A549 (cell line): ENCODE data around the gene BTBD2. TPM values are rescaled to one million over a fixed set of nuclear protein-coding genes. Genes with fewer than 3 reads are reported as not detected.

Experiments used
- ATAC-seq, 2 experiments: fragments of 200-7000 bp in 1 of 2; fragments of >200 bp in 1 of 2; cut with Nextera tagmentation in 1 of 2; cut with Tn5 transposase in 1 of 2; 3 replicates each; pipeline versions ENCODE4 v1.8.0 to v1.9.1; 2018 to 2020; ENCODE audit warnings: mild to moderate bottlenecking in 1 of 2, moderate library complexity in 1 of 2
- CTCF ChIA-PET: fragments of 300-600 bp; sonication (Branson Sonifier 250); formaldehyde crosslinking; extraction: SDS; loops from one replicate; lab custom pipeline; 2021; ENCODE audit warnings: antibody characterized with exemption, inconsistent platforms; lab: Yijun Ruan, JAX
- POLR2A ChIA-PET: fragments of 350-600 bp; formaldehyde crosslinking; extraction: SDS; loops from one replicate; lab custom pipeline; 2021; ENCODE audit warnings: antibody characterized with exemption, inconsistent platforms; lab: Yijun Ruan, JAX
- DNase-seq, 2 experiments: peaks; one replicate each; pipeline versions ENCODE4 v3.0.0 to v3.0.0-alpha.2; 2011 to 2016; ENCODE audit warnings: low read depth in 1 of 2, low spot score in 1 of 2
- FAIRE-seq: peaks from 2 replicates; lab custom pipeline; 2011; peaks lifted over from hg19 to GRCh38; lab: Jason Lieb, UNC
- H3K27ac ChIP-seq, 2 experiments: fragments of >200 bp; sonication (Bioruptor Twin); formaldehyde crosslinking; 3 replicates each; pipeline ENCODE4 v1.5.1; 2016 to 2017
- H3K4me1 ChIP-seq: fragments of >200 bp; sonication (Bioruptor Twin); formaldehyde crosslinking; 3 replicates; pipeline ENCODE4 v1.6.1; 2016
- H3K4me2 ChIP-seq: fragments of >200 bp; sonication (Bioruptor Twin); formaldehyde crosslinking; 3 replicates; pipeline ENCODE4 v1.6.1; 2016
- H3K4me3 ChIP-seq: fragments of >200 bp; sonication (Bioruptor Twin); formaldehyde crosslinking; 3 replicates; pipeline ENCODE4 v1.5.1; 2016
- H3K9me3 ChIP-seq: fragments of >200 bp; sonication (Bioruptor Twin); formaldehyde crosslinking; 3 replicates; pipeline ENCODE4 v1.6.1; 2016
- CBX2 ChIP-seq: fragments of 200-600 bp; sonication (generic); IDR thresholded peaks from 2 replicates; pipeline ENCODE4 v1.6.1; 2016; ENCODE audit warnings: low read depth, mild to moderate bottlenecking, borderline replicate concordance
- CEBPB ChIP-seq, 2 experiments: fragments of >200 bp in 1 of 2; sonication (Bioruptor Twin) in 1 of 2; formaldehyde crosslinking in 1 of 2; IDR thresholded peaks; 2 replicates each; pipeline ENCODE4 v1.6.1; 2012 to 2016
- CHD4 ChIP-seq: fragments of 200-600 bp; sonication (generic); IDR thresholded peaks from 2 replicates; pipeline ENCODE4 v1.6.1; 2016; ENCODE audit warnings: antibody characterized with exemption, mild to moderate bottlenecking, borderline replicate concordance
- EP300 ChIP-seq, 2 experiments: fragments of >200 bp; sonication (Bioruptor Twin); formaldehyde crosslinking; IDR thresholded peaks; 2 replicates in 1 of 2; 3 replicates in 1 of 2; pipeline ENCODE4 v1.6.1; 2016 to 2017
- FOSL2 ChIP-seq, 2 experiments: fragments of 450-650 bp in 1 of 2; fragments of >200 bp in 1 of 2; sonication (Bioruptor Twin) in 1 of 2; formaldehyde crosslinking; IDR thresholded peaks; 2 replicates each; pipeline versions ENCODE4 v1.5.0 to v1.6.1; 2016 to 2020; ENCODE audit warnings: mild to moderate bottlenecking in 1 of 2, moderate library complexity in 1 of 2
- JUN ChIP-seq, 2 experiments: fragments of >200 bp; sonication (Bioruptor Twin); formaldehyde crosslinking; IDR thresholded peaks; 2 replicates in 1 of 2; 3 replicates in 1 of 2; pipeline ENCODE4 v1.6.1; 2016 to 2017
- MAFK ChIP-seq: fragments of 450-650 bp; IDR thresholded peaks from 2 replicates; pipeline ENCODE4 v1.6.1; 2014; ENCODE audit not compliant: partially characterized antibody
- NFE2L2 ChIP-seq: fragments of 150-350 bp; conservative IDR thresholded peaks from 2 replicates; pipeline ENCODE4 v1.6.1; 2014; ENCODE audit warnings: low read length
- POLR2A ChIP-seq: IDR thresholded peaks from 2 replicates; pipeline ENCODE4 v1.6.1; 2012; ENCODE audit warnings: mild to moderate bottlenecking, low read length
- RCOR1 ChIP-seq: fragments of 150-350 bp; IDR thresholded peaks from 2 replicates; pipeline ENCODE4 v1.6.1; 2014; ENCODE audit warnings: antibody characterized with exemption, low read length, low read depth
- RFX5 ChIP-seq: fragments of 450-650 bp; IDR thresholded peaks from 2 replicates; pipeline ENCODE4 v1.7.1; 2014; ENCODE audit warnings: antibody characterized with exemption, mild to moderate bottlenecking, moderate library complexity
- SMC3 ChIP-seq: fragments of >200 bp; sonication (Bioruptor Twin); formaldehyde crosslinking; IDR thresholded peaks from 3 replicates; pipeline ENCODE4 v1.6.1; 2018; ENCODE audit warnings: inconsistent platforms
- SREBF2 ChIP-seq: fragments of 450-650 bp; IDR thresholded peaks from 2 replicates; pipeline ENCODE4 v1.6.1; 2014; ENCODE audit warnings: mild to moderate bottlenecking, moderate library complexity
- ZC3H11A ChIP-seq: fragments of 450-650 bp; IDR thresholded peaks from 2 replicates; pipeline ENCODE4 v1.6.1; 2014; ENCODE audit warnings: antibody characterized with exemption, mild to moderate bottlenecking
- WGBS: methylation state at CpG from one replicate; pipeline ENCODE4 v1.1.6; 2017; ENCODE audit errors: missing lambda C conversion rate; 5-methylcytosine and 5-hydroxymethylcytosine counted together
- polyA plus RNA-seq, 4 experiments: library from polyadenylated mRNA; depleted of rRNA in 3 of 4; stranded (reverse); fragments of >200 nt; fragmentation: RNase III in 1 of 4; extraction: RNeasy Plus Mini Kit Qiagen cat#74134 plus additional on column Dnase treatment in 1 of 4; gene quantifications; 2 replicates in 3 of 4; 3 replicates in 1 of 4; pipeline ENCODE4 v1.2.3, GENCODE V29; 2011 to 2017
- TF ChIP-seq, protein P1 (sequence below): fragments of >200 bp; sonication (Bioruptor Twin); formaldehyde crosslinking; IDR thresholded peaks from 3 replicates; pipeline ENCODE4 v1.6.1; 2016
- TF ChIP-seq, protein P2 (sequence below): IDR thresholded peaks from 2 replicates; pipeline ENCODE4 v1.6.1; 2012
- TF ChIP-seq, protein P3 (sequence below): IDR thresholded peaks from 2 replicates; pipeline ENCODE4 v1.6.1; 2012; ENCODE audit warnings: low read depth, borderline replicate concordance

Gene BTBD2
- polyA plus RNA-seq, 2 of the 4 experiments (the other 2 are of a cell fraction): 16.3 to 29.6 TPM

GRCh38 chr19:2062770-2063169 is 47.3 kb upstream of the BTBD2 start:
- Histone ChIP-seq H3K4me1 (peaks cover 36% of the 10 kb centered on the region), H3K9me3 (no peaks in the 10 kb centered on the region), H3K4me3 (no peak overlapping the region), H3K27ac (peak overlapping the region; percentile 94 to 100), H3K4me2 (peak overlapping the region; percentile 90; the same call in 1 of the 3 replicates)
- POLR2A ChIA-PET: interaction anchor here (1.3 kb wide), 1 partner anchor 11 kb away, joined by 5 read pairs; no protein-coding TSS in a partner anchor
- TF ChIP-seq CBX2 (no peak), RCOR1 (no peak)
- FAIRE-seq (no peak), DNase-seq (no peak), ATAC-seq (no peak)
- CTCF ChIA-PET: interaction anchor here (0.8 to 1.7 kb wide), 3 partner anchors 25 to 43 kb away, joined by 3 to 8 read pairs (median 3); no protein-coding TSS in a partner anchor
- 91% methylated on average over 9 of the region's 9 CpGs for WGBS

DNA sequence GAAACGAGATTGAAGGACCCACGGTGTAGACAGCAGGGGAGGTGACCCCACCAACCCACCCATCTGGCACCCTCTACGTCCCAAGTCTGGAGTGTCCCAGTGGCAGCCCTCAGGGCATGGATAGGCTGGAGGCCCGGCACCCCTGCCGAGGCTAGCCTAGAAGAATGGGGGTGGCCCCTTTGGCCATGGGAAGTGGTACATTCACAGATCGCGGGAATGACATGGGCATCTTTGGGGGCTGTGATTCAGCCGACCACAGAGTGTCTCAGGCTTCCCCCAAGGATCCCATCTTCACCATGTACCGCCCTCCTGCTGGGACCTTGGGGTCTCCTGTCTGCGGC is 46.8 kb upstream of the BTBD2 start:
- WGBS: 94% methylated on average over 4 of the region's 10 CpGs
- peaks cover 41% of the 10 kb centered on the region for H3K4me1 ChIP-seq
- CTCF ChIA-PET: interaction anchor here (1.7 to 2.5 kb wide), 2 partner anchors 7 to 43 kb away, joined by 8 to 9 read pairs; no protein-coding TSS in a partner anchor
- DNase-seq (no peak), ATAC-seq (no peak), FAIRE-seq (no peak)
- peak overlapping the region; percentile 51 for H3K4me3 ChIP-seq
- TF ChIP-seq EP300 (IDR thresholded peaks at IDR 0.05) (no peak), NFE2L2 (no peak)
- TF ChIP-seq, all 56 proteins: peak for 0
- Histone ChIP-seq H3K4me2 (peak overlapping the region; percentile 90), H3K27ac (peak overlapping the region; percentile 94 to 100), H3K9me3 (no peaks in the 10 kb centered on the region)
- POLR2A ChIA-PET: interaction anchor here (0.5 to 1.3 kb wide), 2 partner anchors 10 to 252 kb away, joined by 3 to 5 read pairs; no protein-coding TSS in a partner anchor

DNA sequence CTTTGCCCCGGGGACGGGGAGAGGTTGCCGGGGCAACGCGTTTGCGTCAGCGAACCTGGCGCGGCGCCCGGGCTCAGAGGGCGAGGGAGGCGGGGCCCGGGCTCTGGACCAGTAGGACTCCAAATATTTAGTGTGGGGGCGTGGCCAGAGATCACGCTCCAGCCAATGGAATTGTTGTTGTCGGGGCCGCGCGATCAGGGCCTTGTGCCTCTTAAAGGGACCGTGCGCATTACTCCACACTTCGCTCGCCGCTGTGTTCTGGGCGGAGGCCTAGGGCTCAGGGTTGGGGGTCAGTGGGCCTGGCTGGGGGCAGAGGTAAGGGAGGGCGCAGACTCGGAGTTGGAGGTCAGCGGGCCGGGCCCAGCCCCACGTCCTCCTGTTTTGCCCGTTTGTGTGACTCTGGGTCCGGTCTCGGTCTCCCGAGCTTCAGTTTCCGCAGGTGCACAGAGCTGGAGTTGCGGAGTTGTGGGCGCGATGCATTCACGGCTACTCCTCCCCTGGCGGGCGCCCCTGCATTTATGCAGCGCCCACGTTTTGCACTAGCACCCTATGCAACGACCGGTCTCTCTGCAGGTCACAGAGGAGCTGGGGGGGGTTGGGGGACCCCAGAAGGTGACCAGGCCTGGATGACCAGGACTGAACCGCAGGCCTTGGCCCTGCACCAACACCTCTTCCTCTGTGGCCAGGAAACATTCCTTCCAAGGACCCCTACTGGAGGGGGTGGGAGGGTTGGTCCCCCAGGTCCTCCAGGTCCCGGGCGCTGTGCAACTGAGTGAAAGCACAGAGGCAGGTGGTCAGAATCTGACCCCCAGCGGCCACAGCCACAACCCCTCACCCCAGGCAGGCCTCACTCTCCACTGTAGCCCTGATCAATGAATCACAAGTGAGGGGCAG is 46.2 kb upstream of the BTBD2 start:
- peak; percentile 52 to 74 for ATAC-seq
- no peak for FAIRE-seq
- TF ChIP-seq CHD4 (no peak), SMC3 (0 out of 3 replicates have a peak, but pooled peaks have one; percentile 9), CEBPB (IDR thresholded peaks at IDR 0.05) (0 out of 4 replicates have a peak, but pooled peaks of 1 of the 2 experiments have one; percentile 13), JUN (IDR thresholded peaks at IDR 0.05) (0 out of 5 replicates have a peak, but pooled peaks of 1 of the 2 experiments have one; percentile 12), EP300 (IDR thresholded peaks at IDR 0.05) (no peak), SREBF2 (no peak), POLR2A (peak; percentile 44; the same call in 1 of the 2 replicates), RFX5 (peak; percentile 88)
- TF ChIP-seq, protein P1, sequence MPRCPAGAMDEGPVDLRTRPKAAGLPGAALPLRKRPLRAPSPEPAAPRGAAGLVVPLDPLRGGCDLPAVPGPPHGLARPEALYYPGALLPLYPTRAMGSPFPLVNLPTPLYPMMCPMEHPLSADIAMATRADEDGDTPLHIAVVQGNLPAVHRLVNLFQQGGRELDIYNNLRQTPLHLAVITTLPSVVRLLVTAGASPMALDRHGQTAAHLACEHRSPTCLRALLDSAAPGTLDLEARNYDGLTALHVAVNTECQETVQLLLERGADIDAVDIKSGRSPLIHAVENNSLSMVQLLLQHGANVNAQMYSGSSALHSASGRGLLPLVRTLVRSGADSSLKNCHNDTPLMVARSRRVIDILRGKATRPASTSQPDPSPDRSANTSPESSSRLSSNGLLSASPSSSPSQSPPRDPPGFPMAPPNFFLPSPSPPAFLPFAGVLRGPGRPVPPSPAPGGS: 0 out of 3 replicates have a peak, but pooled peaks have one; percentile 12
- TF ChIP-seq, protein P2, sequence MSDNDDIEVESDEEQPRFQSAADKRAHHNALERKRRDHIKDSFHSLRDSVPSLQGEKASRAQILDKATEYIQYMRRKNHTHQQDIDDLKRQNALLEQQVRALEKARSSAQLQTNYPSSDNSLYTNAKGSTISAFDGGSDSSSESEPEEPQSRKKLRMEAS: peak; percentile 61; the same call in 1 of the 2 replicates
- H3K4me3 ChIP-seq: peak overlapping the region; percentile 51
- WGBS: 6% methylated on average over 17 of the region's 50 CpGs
- H3K4me2 ChIP-seq: peak overlapping the region; percentile 99
- H3K4me1 ChIP-seq: peaks cover 47% of the 10 kb centered on the region
- H3K27ac ChIP-seq: peak overlapping the region; percentile 99 to 100
- ChIA-PET POLR2A (interaction anchor here (0.5 to 2.8 kb wide), 3 partner anchors 10 to 252 kb away, joined by 3 to 13 read pairs (median 5); no protein-coding TSS in a partner anchor), CTCF (interaction anchor here (2.5 kb wide), 1 partner anchor 8 kb away, joined by 9 read pairs; no protein-coding TSS in a partner anchor)
- peak; percentile 79 to 98 for DNase-seq
- no peaks in the 10 kb centered on the region for H3K9me3 ChIP-seq

DNA sequence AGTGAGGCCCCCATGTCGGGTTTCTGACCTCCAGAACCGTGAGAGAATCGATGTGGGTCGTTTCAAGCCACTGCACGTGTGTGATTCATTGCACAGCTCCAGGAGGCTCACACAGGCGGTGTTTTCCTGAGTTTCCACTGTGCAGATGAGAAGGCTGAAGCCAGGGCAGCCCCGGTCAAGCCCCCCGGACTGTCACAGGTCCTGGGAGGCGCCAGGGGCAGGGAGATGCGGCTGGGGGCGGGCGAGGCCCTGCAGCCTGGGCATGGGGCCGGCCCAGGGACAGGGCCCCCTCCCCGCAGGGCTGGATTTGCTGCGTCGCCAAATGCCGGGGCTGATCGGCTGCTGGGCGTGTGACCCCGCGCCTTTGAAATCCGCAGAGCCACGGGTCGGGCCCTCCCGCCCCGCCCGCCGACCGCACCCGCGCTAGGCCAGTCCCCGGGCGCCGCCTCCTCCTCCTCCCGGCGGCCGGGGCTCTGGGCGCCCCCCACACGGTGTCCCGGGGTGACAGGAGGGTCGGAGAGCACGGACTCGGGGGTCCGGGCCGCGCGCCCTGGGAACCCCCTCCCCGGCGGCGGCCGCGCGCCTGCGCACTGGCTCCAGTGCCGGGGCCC is 45.5 kb upstream of the BTBD2 start:
- TF ChIP-seq CBX2: no peak
- peak; percentile 34 to 59 for TF ChIP-seq JUN (IDR thresholded peaks at IDR 0.05)
- peak; percentile 7 for TF ChIP-seq MAFK
- TF ChIP-seq, protein P1: 0 out of 3 replicates have a peak, but pooled peaks have one; percentile 50
- no peak for TF ChIP-seq ZC3H11A
- TF ChIP-seq, protein P2: 0 out of 2 replicates have a peak, but pooled peaks have one; percentile 51
- TF ChIP-seq, protein P3, sequence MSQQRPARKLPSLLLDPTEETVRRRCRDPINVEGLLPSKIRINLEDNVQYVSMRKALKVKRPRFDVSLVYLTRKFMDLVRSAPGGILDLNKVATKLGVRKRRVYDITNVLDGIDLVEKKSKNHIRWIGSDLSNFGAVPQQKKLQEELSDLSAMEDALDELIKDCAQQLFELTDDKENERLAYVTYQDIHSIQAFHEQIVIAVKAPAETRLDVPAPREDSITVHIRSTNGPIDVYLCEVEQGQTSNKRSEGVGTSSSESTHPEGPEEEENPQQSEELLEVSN: peak; percentile 29; the same call in 1 of the 2 replicates
- no peak for TF ChIP-seq RFX5
- no peak for TF ChIP-seq FOSL2 (IDR thresholded peaks at IDR 0.05)
- TF ChIP-seq FOSL2 (CRISPR knock-in tag; IDR thresholded peaks at IDR 0.05): peak; percentile 41; the same call in 1 of the 2 replicates
- ChIA-PET POLR2A (interaction anchor here (0.5 to 2.8 kb wide), 3 partner anchors 8 to 29 kb away, joined by 3 to 13 read pairs (median 6); no protein-coding TSS in a partner anchor), CTCF (interaction anchor here (2.5 kb wide), 1 partner anchor 9 kb away, joined by 9 read pairs; no protein-coding TSS in a partner anchor)

More for the DNA sequence above, 45.5 kb upstream of the BTBD2 start:
- Histone ChIP-seq H3K4me2 (peak overlapping the region; percentile 99), H3K4me1 (peaks cover 52% of the 10 kb centered on the region), H3K27ac (peak overlapping the region; percentile 99 to 100), H3K9me3 (no peaks in the 10 kb centered on the region), H3K4me3 (peak overlapping the region; percentile 50)
- FAIRE-seq (no peak), DNase-seq (peak in 1 of 2 experiments; percentile 74), ATAC-seq (peak; percentile 28 to 42; a peak in 5 of 6 replicates)
- 5% methylated on average over 8 of the region's 55 CpGs for WGBS
